HEK293 (cell line): ENCODE results near the gene STAMBP.

Source experiments
- CTCF ChIA-PET: fragments of 350-600 bp; formaldehyde crosslinking; extraction: SDS; loops from one replicate; lab custom pipeline; 2021; ENCODE audit warnings: antibody characterized with exemption; lab: Yijun Ruan, JAX
- POLR2A ChIA-PET: fragments of 300-600 bp; formaldehyde crosslinking; extraction: SDS; loops from one replicate; lab custom pipeline; 2020; ENCODE audit warnings: antibody characterized with exemption, inconsistent platforms; lab: Yijun Ruan, JAX
- H3K27ac ChIP-seq: fragments of 200-500 bp; sonication (Bioruptor generic); 2 replicates; pipeline ENCODE4 v1.5.1; 2014; ENCODE audit warnings: low read depth, low read length, control low read depth, inconsistent platforms; ENCODE audit errors: extremely low read depth
- H3K36me3 ChIP-seq, 2 experiments: fragments of 200-500 bp in 1 of 2; sonication (Bioruptor generic) in 1 of 2; 1 replicate in 1 of 2; 2 replicates in 1 of 2; pipeline ENCODE4 v1.5.1; 2014 to 2017; ENCODE audit warnings: inconsistent platforms in 2 of 2, low read length in 2 of 2; ENCODE audit not compliant: control insufficient read depth in 2 of 2, insufficient read depth in 1 of 2
- H3K4me1 ChIP-seq: fragments of 200-500 bp; sonication (Bioruptor generic); 2 replicates; pipeline ENCODE4 v1.5.1; 2014; ENCODE audit warnings: mild to moderate bottlenecking, low read length, inconsistent platforms; ENCODE audit not compliant: control insufficient read depth, insufficient read depth
- H3K4me3 ChIP-seq: 2 replicates; pipeline ENCODE4 v1.5.1; 2011; ENCODE audit warnings: low read depth, mild to moderate bottlenecking, control low read depth, low read length, moderate library complexity
- H3K9me3 ChIP-seq: fragments of 200-500 bp; sonication (Bioruptor generic); 2 replicates; pipeline ENCODE4 v1.5.1; 2014; ENCODE audit warnings: low read depth, low read length, inconsistent platforms; ENCODE audit not compliant: control insufficient read depth, insufficient read depth
- GLIS2 ChIP-seq: fragments of 450-650 bp; formaldehyde crosslinking; IDR thresholded peaks from 2 replicates; pipeline ENCODE4 v1.5.1; 2016; ENCODE audit warnings: missing biosample characterization, missing genetic modification characterization
- MEIS1 ChIP-seq: sonication (generic); formaldehyde crosslinking; IDR thresholded peaks from 2 replicates; pipeline ENCODE4 v1.8.1; 2022; ENCODE audit warnings: missing genetic modification reagents, mild to moderate bottlenecking, borderline replicate concordance
- MYNN ChIP-seq: fragments of 450-650 bp; formaldehyde crosslinking; IDR thresholded peaks from 2 replicates; pipeline ENCODE4 v1.5.1; 2016; ENCODE audit warnings: missing biosample characterization, missing genetic modification characterization, borderline replicate concordance
- PATZ1 ChIP-seq: fragments of 450-650 bp; formaldehyde crosslinking; IDR thresholded peaks from 2 replicates; pipeline ENCODE4 v1.5.1; 2016; ENCODE audit warnings: missing biosample characterization, missing genetic modification characterization
- SCRT2 ChIP-seq: fragments of 450-650 bp; formaldehyde crosslinking; IDR thresholded peaks from 2 replicates; pipeline ENCODE4 v1.5.1; 2016; ENCODE audit warnings: missing biosample characterization, missing genetic modification characterization
- SP3 ChIP-seq: fragments of 450-650 bp; formaldehyde crosslinking; IDR thresholded peaks from 2 replicates; pipeline ENCODE4 v1.5.1; 2016; ENCODE audit warnings: missing biosample characterization, missing genetic modification characterization
- TSHZ1 ChIP-seq: fragments of 450-650 bp; formaldehyde crosslinking; IDR thresholded peaks from 2 replicates; pipeline ENCODE4 v1.5.1; 2016; ENCODE audit warnings: missing biosample characterization, missing genetic modification characterization, borderline replicate concordance
- YY1 ChIP-seq: fragments of 450-650 bp; formaldehyde crosslinking; IDR thresholded peaks from 2 replicates; pipeline ENCODE4 v1.5.1; 2018; ENCODE audit warnings: missing biosample characterization, missing genetic modification characterization
- ZNF174 ChIP-seq: fragments of 450-650 bp; formaldehyde crosslinking; IDR thresholded peaks from 2 replicates; pipeline ENCODE4 v1.5.0; 2017; ENCODE audit warnings: missing biosample characterization, mild to moderate bottlenecking, missing genetic modification characterization
- ZNF214 ChIP-seq: fragments of 450-650 bp; formaldehyde crosslinking; IDR thresholded peaks from 2 replicates; pipeline ENCODE4 v1.5.1; 2017; ENCODE audit warnings: missing biosample characterization, mild to moderate bottlenecking, missing genetic modification characterization, borderline replicate concordance
- ZNF223 ChIP-seq: fragments of 450-650 bp; formaldehyde crosslinking; IDR thresholded peaks from 2 replicates; pipeline ENCODE4 v1.5.1; 2016; ENCODE audit warnings: missing biosample characterization, missing genetic modification characterization
- ZNF24 ChIP-seq: fragments of 450-650 bp; formaldehyde crosslinking; IDR thresholded peaks from 2 replicates; pipeline ENCODE4 v1.5.1; 2016; ENCODE audit warnings: missing biosample characterization, missing genetic modification characterization
- ZNF292 ChIP-seq: fragments of 450-650 bp; formaldehyde crosslinking; IDR thresholded peaks from 2 replicates; pipeline ENCODE4 v1.5.1; 2016; ENCODE audit warnings: low read depth, missing biosample characterization, missing genetic modification characterization, borderline replicate concordance
- ZNF341 ChIP-seq: fragments of 450-650 bp; formaldehyde crosslinking; IDR thresholded peaks from 2 replicates; pipeline ENCODE4; 2016; ENCODE audit warnings: low read depth, missing biosample characterization, missing genetic modification characterization
- ZNF366 ChIP-seq: fragments of 450-650 bp; formaldehyde crosslinking; conservative IDR thresholded peaks from 2 replicates; pipeline ENCODE4 v1.5.1; 2016; ENCODE audit warnings: missing biosample characterization, missing genetic modification characterization
- ZNF544 ChIP-seq: fragments of 450-650 bp; formaldehyde crosslinking; IDR thresholded peaks from 2 replicates; pipeline ENCODE4 v1.5.0; 2017; ENCODE audit warnings: missing biosample characterization, missing genetic modification characterization
- ZNF623 ChIP-seq: fragments of 450-650 bp; formaldehyde crosslinking; IDR thresholded peaks from 2 replicates; pipeline ENCODE4 v1.5.1; 2016; ENCODE audit warnings: missing biosample characterization, missing genetic modification characterization
- TF ChIP-seq, protein P1 (sequence below): IDR thresholded peaks from 2 replicates; pipeline ENCODE4 v1.6.1; 2011; ENCODE audit warnings: mild to moderate bottlenecking, low read depth, low read length, borderline replicate concordance
- TF ChIP-seq, protein P2 (sequence below): fragments of 450-650 bp; formaldehyde crosslinking; IDR thresholded peaks from 2 replicates; pipeline ENCODE4 v1.5.1; 2016; ENCODE audit warnings: missing biosample characterization, missing genetic modification characterization

STAMBP gene

DNA sequence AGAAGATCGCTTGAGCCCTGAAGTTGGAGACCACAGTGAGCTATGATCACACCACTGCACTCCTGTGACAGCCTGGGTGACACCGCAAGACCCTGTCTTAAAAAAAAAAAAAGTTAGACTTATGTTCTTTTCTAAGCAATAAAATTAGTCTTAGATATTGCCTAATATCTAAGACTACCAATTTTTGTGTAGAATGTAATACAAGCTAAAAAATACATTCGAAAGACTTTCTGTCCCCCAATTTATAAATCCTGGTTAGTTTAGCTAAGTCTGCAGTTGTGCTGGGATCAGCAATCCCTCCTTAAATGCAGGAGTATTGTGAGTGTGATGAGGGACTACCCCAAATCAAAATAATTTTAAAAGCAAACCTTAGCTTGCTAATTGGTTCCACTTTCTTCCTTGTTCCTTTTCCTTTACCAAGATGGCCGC lies 358 bp upstream of the STAMBP start:
- ChIA-PET POLR2A (interaction anchor here (0.6 to 1.9 kb wide), 14 partner anchors 11 to 563 kb away, joined by 3 to 11 read pairs (median 5); partner anchors contain the start of genes MOB1A, MTHFD2 and TPRKB), CTCF (interaction anchor here (0.6 to 7.7 kb wide), 15 partner anchors 11 to 785 kb away, joined by 3 to 155 read pairs (median 3); partner anchors contain the start of gene BOLA3)
- peak overlapping the region; percentile 91 for H3K4me3 ChIP-seq
- TF ChIP-seq ZNF24 (tag by site-specific recombination) = no peak
- TF ChIP-seq TSHZ1 (tag by site-specific recombination) = no peak
- TF ChIP-seq YY1 (tag by site-specific recombination) = 0 out of 2 replicates have a peak, but pooled peaks have one; percentile 65
- peaks cover 13 to 28% of the 10 kb centered on the region in 2 experiments for H3K36me3 ChIP-seq
- no peak overlapping the region for H3K27ac ChIP-seq
- 0 out of 2 replicates have a peak, but pooled peaks cover 4% of the 10 kb centered on the region for H3K4me1 ChIP-seq
- H3K9me3 ChIP-seq = no peaks in the 10 kb centered on the region

DNA sequence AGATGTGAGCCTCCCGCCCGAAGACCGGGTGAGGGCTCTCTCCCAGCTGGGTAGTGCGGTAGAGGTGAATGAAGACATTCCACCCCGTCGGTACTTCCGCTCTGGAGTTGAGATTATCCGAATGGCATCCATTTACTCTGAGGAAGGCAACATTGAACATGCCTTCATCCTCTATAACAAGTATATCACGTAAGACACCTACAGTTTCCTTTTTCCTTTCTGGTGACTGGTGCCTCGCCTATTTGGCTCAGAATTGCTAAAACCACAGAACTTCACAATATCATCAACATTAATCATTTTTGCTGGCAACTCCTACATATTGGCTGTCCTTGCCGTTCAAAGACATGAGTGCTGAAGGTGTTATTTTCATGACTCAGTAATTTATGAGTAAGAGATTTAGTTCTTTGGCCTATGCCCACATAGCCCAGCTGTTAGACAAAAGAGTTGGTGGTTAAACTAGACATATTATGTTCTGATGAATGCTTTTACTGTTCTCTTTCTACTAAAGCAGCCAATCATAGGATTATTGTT lies 2.2 kb downstream of the STAMBP start:
- peaks cover 21 to 47% of the 10 kb centered on the region in 2 experiments for H3K36me3 ChIP-seq
- TF ChIP-seq ZNF366 (tag by site-specific recombination) (no peak), MYNN (tag by site-specific recombination) (no peak), ZNF341 (tag by site-specific recombination) (no peak), ZNF623 (tag by site-specific recombination) (no peak), ZNF544 (tag by site-specific recombination) (no peak), SCRT2 (tag by site-specific recombination) (no peak), ZNF174 (no peak), SP3 (tag by site-specific recombination) (no peak), MEIS1 (CRISPR knock-in tag) (no peak), ZNF214 (tag by site-specific recombination) (no peak), GLIS2 (tag by site-specific recombination) (no peak), ZNF223 (tag by site-specific recombination) (no peak), ZNF292 (no peak), PATZ1 (tag by site-specific recombination) (no peak)
- TF ChIP-seq, protein P1, sequence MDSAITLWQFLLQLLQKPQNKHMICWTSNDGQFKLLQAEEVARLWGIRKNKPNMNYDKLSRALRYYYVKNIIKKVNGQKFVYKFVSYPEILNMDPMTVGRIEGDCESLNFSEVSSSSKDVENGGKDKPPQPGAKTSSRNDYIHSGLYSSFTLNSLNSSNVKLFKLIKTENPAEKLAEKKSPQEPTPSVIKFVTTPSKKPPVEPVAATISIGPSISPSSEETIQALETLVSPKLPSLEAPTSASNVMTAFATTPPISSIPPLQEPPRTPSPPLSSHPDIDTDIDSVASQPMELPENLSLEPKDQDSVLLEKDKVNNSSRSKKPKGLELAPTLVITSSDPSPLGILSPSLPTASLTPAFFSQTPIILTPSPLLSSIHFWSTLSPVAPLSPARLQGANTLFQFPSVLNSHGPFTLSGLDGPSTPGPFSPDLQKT = no peak
- TF ChIP-seq, protein P2, sequence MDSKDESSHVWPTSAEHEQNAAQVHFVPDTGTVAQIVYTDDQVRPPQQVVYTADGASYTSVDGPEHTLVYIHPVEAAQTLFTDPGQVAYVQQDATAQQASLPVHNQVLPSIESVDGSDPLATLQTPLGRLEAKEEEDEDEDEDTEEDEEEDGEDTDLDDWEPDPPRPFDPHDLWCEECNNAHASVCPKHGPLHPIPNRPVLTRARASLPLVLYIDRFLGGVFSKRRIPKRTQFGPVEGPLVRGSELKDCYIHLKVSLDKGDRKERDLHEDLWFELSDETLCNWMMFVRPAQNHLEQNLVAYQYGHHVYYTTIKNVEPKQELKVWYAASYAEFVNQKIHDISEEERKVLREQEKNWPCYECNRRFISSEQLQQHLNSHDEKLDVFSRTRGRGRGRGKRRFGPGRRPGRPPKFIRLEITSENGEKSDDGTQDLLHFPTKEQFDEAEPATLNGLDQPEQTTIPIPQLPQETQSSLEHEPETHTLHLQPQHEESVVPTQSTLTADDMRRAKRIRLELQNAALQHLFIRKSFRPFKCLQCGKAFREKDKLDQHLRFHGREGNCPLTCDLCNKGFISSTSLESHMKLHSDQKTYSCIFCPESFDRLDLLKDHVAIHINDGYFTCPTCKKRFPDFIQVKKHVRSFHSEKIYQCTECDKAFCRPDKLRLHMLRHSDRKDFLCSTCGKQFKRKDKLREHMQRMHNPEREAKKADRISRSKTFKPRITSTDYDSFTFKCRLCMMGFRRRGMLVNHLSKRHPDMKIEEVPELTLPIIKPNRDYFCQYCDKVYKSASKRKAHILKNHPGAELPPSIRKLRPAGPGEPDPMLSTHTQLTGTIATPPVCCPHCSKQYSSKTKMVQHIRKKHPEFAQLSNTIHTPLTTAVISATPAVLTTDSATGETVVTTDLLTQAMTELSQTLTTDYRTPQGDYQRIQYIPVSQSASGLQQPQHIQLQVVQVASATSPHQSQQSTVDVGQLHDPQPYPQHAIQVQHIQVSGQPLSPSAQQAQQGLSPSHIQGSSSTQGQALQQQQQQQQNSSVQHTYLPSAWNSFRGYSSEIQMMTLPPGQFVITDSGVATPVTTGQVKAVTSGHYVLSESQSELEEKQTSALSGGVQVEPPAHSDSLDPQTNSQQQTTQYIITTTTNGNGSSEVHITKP (tag by site-specific recombination) = no peak
- ChIA-PET POLR2A (no interaction called here), CTCF (interaction anchor here (0.6 to 0.7 kb wide), 2 partner anchors 252 to 618 kb away, joined by 3 read pairs; no protein-coding TSS in a partner anchor)
- H3K27ac ChIP-seq = no peak overlapping the region
- H3K4me1 ChIP-seq = 0 out of 2 replicates have a peak, but pooled peaks cover 4% of the 10 kb centered on the region
- no peak overlapping the region for H3K4me3 ChIP-seq
- no peaks in the 10 kb centered on the region for H3K9me3 ChIP-seq
